Heart left ventricle (tissue), 13 donors: ENCODE measurements around the gene SMCR8.

Experiments used
- CTCF ChIP-seq, 12 donors: fragments of 200-600 bp; sonication (generic) in 4 of 12; IDR thresholded peaks; one replicate each; pipeline versions ENCODE4 v1.5.0 to v1.8.0; 2018 to 2022; ENCODE audit warnings: antibody characterized with exemption in 12 of 12, mild to moderate bottlenecking in 5 of 12
- POLR2A ChIP-seq, 2 donors: fragments of 450-650 bp; IDR thresholded peaks; one replicate each; pipeline ENCODE4 v1.6.1; 2017; ENCODE audit warnings: antibody characterized with exemption in 2 of 2, mild to moderate bottlenecking in 2 of 2, moderate library complexity in 2 of 2
- donor health status: ischemic (EF 13 %, LVEDD 7.1; RV severe dilation, severe dysfunction).
- donor health status: DM: no; HTN: yes; CAD: no.
- donor health status: DM: no; HTN: no; CAD: no.
- donor health status: ischemic (EF 25% LVEDD 6.9; RV normal size, moderate dysfunction).
- donor health status: ischemic (EF 25% LVEDD 5.7; RV mildly dilated, moderate dysfunction).
- donor health status: ischemic (EF 35%, LVEDD 5.7; RV mildly dilated, moderate dysfunction).
- donor health status: nonischemic (EF 11% LVEDD 7.7; RV severe dilation, severe dysfunction).
- donor health status: DM: yes; HTN: yes; CAD: no.
- donor health status: PGD.
- donor health status: ischemic (EF 29% LVEDD 5.4; RV normal size, mild dysfunction).
- donor health status: nonischemic (EF 23%, LVEDD 6.1; RV moderate dilation, normal function).

- TF ChIP-seq POLR2A (IDR thresholded peaks at IDR 0.05) (no peak), CTCF (IDR thresholded peaks at IDR 0.05) (no peak)
These were observed 17.9 kb downstream of the SMCR8 start for GRCh38 chr17:18332909-18333489.
